Heart right ventricle (tissue), 16 donors: ENCODE measurements around the gene CMSS1. TPM values are rescaled to one million over a fixed set of nuclear protein-coding genes. Genes with fewer than 3 reads are reported as not detected.

ENCODE experiments used
- ATAC-seq, 8 donors: fragments of 200-7000 bp; cut with Tn5 transposase; one replicate each; pipeline ENCODE4 v1.9.1; 2020; ENCODE audit warnings: mild to moderate bottlenecking in 8 of 8, moderate library complexity in 8 of 8, moderate number of reproducible peaks in 1 of 8
- DNase-seq, 2 donors: peaks; one replicate each; pipeline ENCODE4 v3.0.0-alpha.2; 2020
- H3K27ac ChIP-seq, 10 donors: fragments of 200-600 bp; sonication (generic) in 2 of 10; one replicate each; pipeline versions ENCODE4 v1.5.0 to v1.8.0; 2020 to 2022; ENCODE audit warnings: mild to moderate bottlenecking in 3 of 10
- H3K27me3 ChIP-seq, 7 donors: fragments of 200-600 bp; one replicate each; pipeline ENCODE4 v1.8.0; 2021 to 2022; ENCODE audit warnings: mild to moderate bottlenecking in 2 of 7
- H3K36me3 ChIP-seq, 9 donors: fragments of 200-600 bp; sonication (generic) in 1 of 9; one replicate each; pipeline versions ENCODE4 v1.5.0 to v1.8.0; 2020 to 2022; ENCODE audit warnings: mild to moderate bottlenecking in 2 of 9
- H3K4me1 ChIP-seq, 9 donors: fragments of 200-600 bp; sonication (generic) in 1 of 9; one replicate each; pipeline versions ENCODE4 v1.5.0 to v1.8.0; 2020 to 2022; ENCODE audit warnings: mild to moderate bottlenecking in 4 of 9
- H3K4me3 ChIP-seq, 10 donors: fragments of 200-600 bp; sonication (generic) in 2 of 10; one replicate each; pipeline versions ENCODE4 v1.5.0 to v1.8.0; 2020 to 2022; ENCODE audit warnings: mild to moderate bottlenecking in 7 of 10, moderate library complexity in 2 of 10
- H3K9me3 ChIP-seq, 11 donors: fragments of 200-600 bp in 10 of 11; sonication (generic) in 2 of 11; one replicate each; pipeline versions ENCODE4 v1.5.0 to v1.8.0; 2013 to 2022; ENCODE audit warnings: mild to moderate bottlenecking in 2 of 11, control low read depth in 1 of 11, moderate library complexity in 1 of 11
- WGBS, 2 donors: extraction: QIAGEN DNeasy Blood & Tissue Kit; methylation state at CpG; one replicate each; pipeline ENCODE4 v1.1.7; 2013; ENCODE audit warnings: inconsistent platforms in 1 of 2; 5-methylcytosine and 5-hydroxymethylcytosine counted together
- intact Hi-C, 10 donors: fragments of 100-400 bp; cut with DNase I; formaldehyde crosslinking; loops; one replicate each; pipeline versions ENCODE4 v1.11.1 to v1.14.2; 2022
- polyA plus RNA-seq, 2 donors: library from polyadenylated mRNA; stranded (reverse); fragments of 200-250 nt; gene quantifications; one replicate each; pipeline ENCODE4 v1.2.3, GENCODE V29; 2013
- total RNA-seq, 10 donors: library from RNA; stranded (reverse); fragmentation: NEBNext Ultra II Directional in 3 of 10; extraction: Animal tissue kit (Norgen Biotek cat#: 25700) in 3 of 10; gene quantifications; one replicate each; pipeline versions ENCODE4 v1.2.1 to v1.2.4, GENCODE V29; 2021 to 2023
- TF ChIP-seq, protein P1 (sequence below), 9 donors: fragments of 200-600 bp; sonication (generic) in 2 of 9; IDR thresholded peaks; one replicate each; pipeline versions ENCODE4 v1.5.0 to v1.8.0; 2021 to 2022; ENCODE audit warnings: antibody characterized with exemption in 9 of 9, mild to moderate bottlenecking in 5 of 9, moderate library complexity in 1 of 9
- donor health status: Arrhythmogenic right ventricular cardiomyopathy.
- donor health status: ischemic (EF 13 %, LVEDD 7.1; RV severe dilation, severe dysfunction).
- donor health status: healthy with polysubstance abuse.
- donor health status: DM: no; HTN: yes; CAD: no.
- donor health status: DM: no; HTN: no; CAD: no.
- donor health status: ischemic (EF 25% LVEDD 6.9; RV normal size, moderate dysfunction).
- donor health status: ischemic (EF 25% LVEDD 5.7; RV mildly dilated, moderate dysfunction).
- donor health status: healthy.
- donor health status: DM: yes; HTN: yes; CAD: no.
- donor health status: Ischemic cardiomyopathy.
- donor health status: ischemic (EF 35%, LVEDD 5.7; RV mildly dilated, moderate dysfunction).
- donor health status: nonischemic (EF 11% LVEDD 7.7; RV severe dilation, severe dysfunction).
- donor health status: DM: yes; HTN: yes; CAD: no.
- donor health status: PGD.
- donor health status: ischemic (EF 29% LVEDD 5.4; RV normal size, mild dysfunction).
- donor health status: nonischemic (EF 23%, LVEDD 6.1; RV moderate dilation, normal function).

Gene CMSS1
- total and polyA plus RNA-seq, 12 donors = 24.6 to 45.4 (median 34.6) TPM

DNA sequence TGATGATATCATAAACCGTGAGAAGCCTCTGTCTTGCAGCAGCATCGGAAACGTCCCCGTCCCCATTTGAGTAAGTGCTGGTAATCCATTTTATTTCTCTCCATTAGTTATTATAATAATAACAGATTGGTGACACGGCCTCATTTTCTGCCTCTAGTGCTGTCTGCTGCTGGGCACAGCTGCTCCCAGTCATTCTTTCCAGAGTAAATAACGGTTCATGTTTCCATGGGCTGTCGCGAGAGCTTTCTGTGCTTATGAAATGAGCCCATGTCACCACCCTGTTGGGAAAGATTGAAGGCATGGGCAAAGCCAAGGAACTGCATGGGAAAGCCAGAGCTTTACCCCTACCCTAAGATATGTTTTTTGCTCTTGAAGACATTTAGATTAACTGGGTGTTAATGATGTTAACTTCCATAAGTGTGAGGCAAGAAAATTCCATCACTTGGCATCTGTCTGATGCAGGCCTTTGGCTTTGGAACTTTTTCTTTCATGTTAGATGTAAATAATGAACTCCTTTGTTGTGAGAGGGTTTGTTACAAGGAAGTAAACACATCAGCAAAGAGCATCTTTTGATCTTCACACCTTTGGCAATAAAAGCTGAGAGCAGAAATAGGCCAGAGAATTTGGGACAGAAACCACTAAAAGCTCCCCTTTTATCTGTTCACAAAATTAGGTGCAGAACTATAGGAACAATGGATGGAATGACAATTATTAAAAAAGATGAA, 154.9 kb downstream of the CMSS1 start:
- Histone ChIP-seq H3K9me3 (peaks cover 0 to 9% (median 0%) of the 10 kb centered on the region in 11 donors), H3K27ac (no peak overlapping the region), H3K27me3 (no peaks in the 10 kb centered on the region), H3K4me3 (no peak overlapping the region), H3K4me1 (peaks cover 0 to 5% (median under 1%) of the 10 kb centered on the region in 9 donors), H3K36me3 (no peaks in the 10 kb centered on the region)
- DNase-seq = no peak
- TF ChIP-seq, protein P1, sequence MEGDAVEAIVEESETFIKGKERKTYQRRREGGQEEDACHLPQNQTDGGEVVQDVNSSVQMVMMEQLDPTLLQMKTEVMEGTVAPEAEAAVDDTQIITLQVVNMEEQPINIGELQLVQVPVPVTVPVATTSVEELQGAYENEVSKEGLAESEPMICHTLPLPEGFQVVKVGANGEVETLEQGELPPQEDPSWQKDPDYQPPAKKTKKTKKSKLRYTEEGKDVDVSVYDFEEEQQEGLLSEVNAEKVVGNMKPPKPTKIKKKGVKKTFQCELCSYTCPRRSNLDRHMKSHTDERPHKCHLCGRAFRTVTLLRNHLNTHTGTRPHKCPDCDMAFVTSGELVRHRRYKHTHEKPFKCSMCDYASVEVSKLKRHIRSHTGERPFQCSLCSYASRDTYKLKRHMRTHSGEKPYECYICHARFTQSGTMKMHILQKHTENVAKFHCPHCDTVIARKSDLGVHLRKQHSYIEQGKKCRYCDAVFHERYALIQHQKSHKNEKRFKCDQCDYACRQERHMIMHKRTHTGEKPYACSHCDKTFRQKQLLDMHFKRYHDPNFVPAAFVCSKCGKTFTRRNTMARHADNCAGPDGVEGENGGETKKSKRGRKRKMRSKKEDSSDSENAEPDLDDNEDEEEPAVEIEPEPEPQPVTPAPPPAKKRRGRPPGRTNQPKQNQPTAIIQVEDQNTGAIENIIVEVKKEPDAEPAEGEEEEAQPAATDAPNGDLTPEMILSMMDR (IDR thresholded peaks at IDR 0.05) = no peak
- intact Hi-C loops = no loop called here
- WGBS, 2 donors = 82 to 86% methylated on average over 8 of the region's 8 CpGs
- no peak for ATAC-seq

DNA sequence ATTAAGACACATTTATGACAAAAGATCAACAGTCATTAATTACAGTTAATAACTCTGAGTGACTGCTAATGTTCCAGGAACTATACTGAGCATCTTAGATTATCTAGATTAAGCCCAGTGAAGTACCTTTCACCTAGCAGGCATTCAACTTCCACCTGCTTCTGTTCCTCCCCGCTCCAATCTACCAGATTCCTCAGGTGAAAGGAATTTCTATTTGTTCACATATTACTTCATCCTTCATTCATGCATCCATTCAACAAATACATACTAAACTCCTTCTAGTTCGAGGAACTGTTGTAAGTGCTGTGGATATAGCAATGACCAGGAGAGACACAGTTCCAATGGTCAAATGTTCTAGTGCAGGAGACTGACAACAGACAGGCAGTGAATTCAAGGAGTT, 157.3 kb downstream of the CMSS1 start:
- DNase-seq (no peak), ATAC-seq (no peak)
- TF ChIP-seq, protein P1 (IDR thresholded peaks at IDR 0.05) = no peak
- Histone ChIP-seq H3K4me1 (peaks cover 0 to 8% (median 0%) of the 10 kb centered on the region in 9 donors), H3K4me3 (no peak overlapping the region), H3K27me3 (no peaks in the 10 kb centered on the region), H3K36me3 (no peaks in the 10 kb centered on the region), H3K27ac (no peak overlapping the region), H3K9me3 (peaks cover 0 to 12% (median 0%) of the 10 kb centered on the region in 11 donors)
- WGBS, 2 donors = 90 to 97% methylated on average over 2 of the region's 2 CpGs
- intact Hi-C loops = no loop called here

DNA sequence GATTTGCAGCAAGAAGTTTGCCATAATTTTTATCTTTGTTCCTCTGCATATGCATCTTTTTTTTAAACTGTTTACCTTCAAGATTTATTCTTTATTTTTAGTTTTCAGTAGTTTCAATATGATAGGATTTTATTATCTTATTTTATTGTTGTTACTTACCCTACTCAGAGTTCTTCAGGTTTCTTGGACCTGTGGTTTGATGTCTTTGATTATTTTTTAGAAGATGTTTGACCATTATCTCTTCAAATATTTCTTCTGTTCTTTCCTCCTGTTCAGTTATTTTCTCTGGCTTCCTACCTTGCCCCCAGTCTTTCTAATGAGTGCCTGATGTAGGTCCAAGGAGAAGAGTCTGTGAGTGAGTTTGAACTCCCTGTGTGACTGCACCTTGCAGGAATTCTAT, 158.9 kb downstream of the CMSS1 start:
- TF ChIP-seq, protein P1 (IDR thresholded peaks at IDR 0.05) = no peak
- peaks cover 0 to 18% (median 0%) of the 10 kb centered on the region in 9 donors for H3K4me1 ChIP-seq
- no peaks in the 10 kb centered on the region for H3K27me3 ChIP-seq
- no peak for ATAC-seq
- no peak overlapping the region for H3K27ac ChIP-seq
- no peak overlapping the region for H3K4me3 ChIP-seq
- intact Hi-C loops = no loop called here
- peaks cover 0 to 12% (median 0%) of the 10 kb centered on the region in 11 donors for H3K9me3 ChIP-seq
- no peaks in the 10 kb centered on the region for H3K36me3 ChIP-seq
- no peak for DNase-seq

DNA sequence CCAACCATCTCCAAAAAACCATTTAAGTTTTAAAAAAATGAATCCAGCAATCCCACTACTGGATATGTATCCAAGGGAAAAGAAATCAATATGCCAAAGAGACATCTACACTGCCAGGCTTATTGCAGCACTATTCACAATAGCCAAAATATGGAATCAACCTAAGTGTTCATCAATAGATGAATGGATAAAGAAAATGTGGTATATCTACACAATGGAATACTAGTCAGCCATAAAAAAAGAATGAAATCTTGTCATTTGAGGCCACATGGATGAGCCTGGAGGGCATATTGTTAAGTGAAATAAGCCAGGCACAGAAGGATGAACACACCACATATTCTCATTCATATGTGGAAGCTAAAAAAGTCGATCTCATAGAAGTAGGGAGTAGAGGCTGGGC, 160.6 kb downstream of the CMSS1 start:
- 100% methylated on average over 1 of the region's 1 CpG for WGBS, 2 donors
- no peak overlapping the region for H3K27ac ChIP-seq

More for the DNA sequence above, 160.6 kb downstream of the CMSS1 start:
- peaks cover 0 to 12% (median 0%) of the 10 kb centered on the region in 11 donors for H3K9me3 ChIP-seq
- no peak for ATAC-seq
- DNase-seq = no peak
- H3K27me3 ChIP-seq = no peaks in the 10 kb centered on the region
- H3K4me3 ChIP-seq = no peak overlapping the region
- TF ChIP-seq, protein P1 (IDR thresholded peaks at IDR 0.05) = no peak
- intact Hi-C loops = no loop called here
- H3K4me1 ChIP-seq = peaks cover 0 to 18% (median 0%) of the 10 kb centered on the region in 9 donors
- H3K36me3 ChIP-seq = no peaks in the 10 kb centered on the region
